ENCODE measurements around the gene PALM3.
"Not testable (repeated sequence)": the region's sequence is repeated elsewhere in the genome, so short reads cannot be mapped to it uniquely, and the experiment has no call there.

Gene PALM3

GRCh38 chr19:14027856-14028450 lies 33.9 kb downstream of the PALM3 start, which contains the start of gene RLN3:
Gene RLN3 (plus strand): TSS chr19:14028148. CDS start chr19:14028205, 57 bp downstream.
- DNase-seq = no peak

GRCh38 chr19:14026652-14027192 lies 35.2 kb downstream of the PALM3 start:
- not testable (repeated sequence) for DNase-seq

GRCh38 chr19:14023404-14024235 lies 38.3 kb downstream of the PALM3 start:
- peak; percentile 89 for DNase-seq

GRCh38 chr19:14022469-14022868 lies 39.4 kb downstream of the PALM3 start:
- DNase-seq = no peak

DNA sequence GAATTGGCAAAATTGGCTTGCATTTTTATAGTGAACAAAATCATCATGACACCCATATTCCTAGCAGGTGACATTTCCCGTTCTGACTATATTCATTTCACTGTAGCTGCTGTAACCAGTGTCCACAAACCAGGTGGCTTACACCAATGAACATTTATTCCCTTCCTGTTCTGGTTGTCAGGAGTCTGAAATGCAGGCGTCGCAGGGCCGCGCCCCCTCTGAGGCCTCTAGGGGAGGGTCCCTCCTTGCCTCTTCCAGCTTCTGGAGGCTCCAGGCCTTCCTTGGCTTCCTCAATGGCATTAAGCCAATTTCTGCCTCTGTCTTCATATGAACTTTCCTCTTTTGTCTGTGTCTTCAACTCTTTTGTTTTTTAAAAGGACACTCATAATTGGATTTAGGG lies 40.4 kb downstream of the PALM3 start:
- DNase-seq = no peak

DNA sequence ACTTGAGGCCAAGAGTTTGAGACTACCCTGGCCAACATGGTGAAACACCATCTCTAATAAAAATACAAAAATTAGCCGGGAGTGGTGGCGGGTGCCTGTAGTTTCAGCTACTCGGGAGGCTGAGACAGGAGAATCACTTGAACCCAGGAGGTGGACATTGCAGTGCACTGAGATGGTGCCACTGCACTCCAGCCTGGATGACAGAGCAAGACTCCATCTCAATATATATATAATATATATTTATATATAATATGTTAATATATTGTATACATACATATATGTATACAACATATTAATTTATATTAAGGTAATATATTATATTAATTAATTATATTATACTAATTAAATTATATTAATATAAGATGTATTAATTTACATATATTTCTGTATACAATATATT lies 42.1 kb downstream of the PALM3 start:
- DNase-seq = not testable (repeated sequence)

- DNase-seq = no peak
These were observed 42.8 kb downstream of the PALM3 start for GRCh38 chr19:14019100-14019499.

DNA sequence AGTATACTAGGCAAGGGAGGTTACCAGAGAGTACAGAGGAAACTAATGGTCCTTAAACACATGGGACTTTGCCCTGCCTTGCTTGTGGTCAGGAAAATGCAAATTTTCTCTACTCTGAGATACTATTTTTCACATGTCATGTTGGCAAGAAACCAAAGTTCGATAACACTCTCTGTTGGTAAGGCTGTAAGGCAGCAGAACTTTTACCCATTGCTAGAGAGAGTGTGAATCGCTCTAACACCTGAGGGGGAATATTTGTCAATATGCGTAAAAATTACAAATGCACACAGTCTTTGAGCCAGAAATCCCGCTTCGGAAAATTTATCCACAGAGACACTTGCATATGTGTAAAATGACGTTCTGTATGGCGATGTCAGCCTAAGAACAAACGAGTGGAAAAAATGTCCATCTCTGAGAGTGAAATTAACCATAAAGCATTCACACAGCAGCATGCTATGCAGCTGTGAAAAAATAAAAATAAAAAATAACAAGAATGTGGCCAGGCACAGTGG lies 46.3 kb downstream of the PALM3 start:
- DNase-seq = no peak

DNA sequence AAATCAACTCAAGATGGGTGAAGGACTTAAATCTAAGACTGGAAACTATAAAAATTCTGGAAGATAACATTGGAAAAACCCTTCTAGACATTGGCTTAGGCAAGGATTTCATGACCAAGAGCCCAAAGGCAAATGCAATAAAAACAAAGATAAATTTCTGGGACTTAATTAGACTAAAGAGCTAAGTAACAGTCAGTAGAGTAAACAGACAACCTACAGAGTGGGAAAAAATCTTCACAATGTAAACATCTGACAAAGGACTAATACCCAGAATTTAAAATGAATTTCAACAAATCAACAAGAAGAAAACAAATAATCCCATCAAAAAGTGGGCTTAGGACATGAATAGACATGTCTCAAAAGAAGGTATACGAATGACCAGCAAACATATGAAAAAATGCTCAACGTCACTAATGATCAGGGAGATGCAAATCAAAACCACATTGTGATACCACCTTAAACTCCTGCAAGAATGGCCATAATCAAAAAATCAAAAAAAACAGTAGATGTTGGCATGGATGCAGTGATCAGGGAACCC lies 49.4 kb downstream of the PALM3 start:
- DNase-seq = no peak

DNA sequence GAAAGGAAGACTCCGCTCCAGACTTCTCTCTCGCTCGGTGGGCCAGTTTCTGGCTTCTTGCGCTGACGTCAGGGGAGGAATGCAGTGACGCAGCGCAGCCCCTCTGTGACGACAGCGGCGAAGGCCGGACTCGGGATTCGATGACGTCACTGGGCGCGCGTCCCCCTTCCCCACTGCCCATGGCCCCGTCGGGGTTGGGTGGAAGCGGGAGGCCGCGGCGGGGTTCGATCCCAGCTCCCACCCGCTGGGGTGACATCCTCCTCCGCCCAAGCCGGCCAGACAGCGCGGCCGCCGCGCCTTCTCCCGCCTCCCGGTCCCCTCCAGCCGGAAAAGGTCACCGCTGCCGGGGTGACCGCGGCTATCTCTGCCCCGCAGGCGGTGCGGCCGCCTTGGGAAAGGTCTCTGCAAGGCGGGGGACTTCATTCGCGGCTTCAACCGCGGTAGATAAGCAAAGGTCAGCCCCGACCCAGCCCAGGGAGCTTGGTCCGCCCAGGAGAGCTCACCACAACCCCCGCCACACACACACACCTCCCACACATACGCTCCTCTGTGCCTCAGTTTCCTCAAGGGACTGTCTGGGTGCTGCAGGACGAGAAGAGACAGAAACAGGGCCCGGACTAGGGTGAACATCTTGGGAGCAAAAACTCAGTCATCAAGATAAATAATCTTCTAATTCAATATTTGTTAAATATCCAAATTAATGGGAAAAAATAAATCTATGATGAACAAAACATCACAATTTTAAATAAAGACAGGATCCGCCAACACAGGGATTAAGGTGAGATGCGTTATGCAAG lies 54.9 kb downstream of the PALM3 start:
- no peak for DNase-seq

GRCh38 chr19:14006085-14006765 lies 55.7 kb downstream of the PALM3 start, which contains the start of gene RFX1:
Gene RFX1 (minus strand): TSS chr19:14006320. CDS start chr19:13993843, 12,477 bp downstream.
- DNase-seq = peak; percentile 100

DNA sequence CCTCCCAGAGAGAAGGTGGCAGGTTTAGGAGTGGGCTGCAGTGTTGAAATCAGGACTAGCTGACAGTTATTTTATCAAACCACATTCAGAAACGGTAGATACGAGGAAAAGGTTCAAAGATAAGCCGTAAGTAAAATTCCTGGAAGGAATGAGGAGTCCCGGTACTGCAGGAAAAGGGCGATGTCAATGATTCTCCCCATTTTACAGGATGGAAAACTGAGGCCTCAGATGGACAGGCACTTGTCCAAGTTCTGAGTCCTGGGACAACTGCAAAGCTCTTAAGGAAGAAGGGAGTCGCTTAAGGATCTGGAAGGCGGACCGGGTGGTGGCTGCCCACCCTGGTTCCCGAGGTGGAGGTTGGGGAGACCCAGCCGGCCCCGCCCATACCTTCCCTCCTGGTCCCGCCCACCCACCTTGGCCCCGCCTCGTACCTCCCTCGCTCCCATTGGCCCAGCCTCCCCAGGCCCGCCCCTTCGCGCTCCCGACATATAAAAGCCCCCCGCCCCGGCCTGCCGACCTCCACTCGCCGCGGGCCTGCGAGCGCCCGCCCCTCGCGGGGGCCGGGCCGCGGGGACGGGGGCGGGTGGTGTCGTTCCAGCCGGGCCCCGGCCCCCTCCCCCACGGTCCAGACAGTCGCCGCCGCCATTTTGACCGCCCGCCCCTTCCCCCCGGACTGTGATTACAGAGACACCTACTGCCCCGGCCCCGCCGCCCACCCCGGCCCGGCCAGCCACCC lies 56.4 kb downstream of the PALM3 start:
- peak; percentile 92 for DNase-seq

DNA sequence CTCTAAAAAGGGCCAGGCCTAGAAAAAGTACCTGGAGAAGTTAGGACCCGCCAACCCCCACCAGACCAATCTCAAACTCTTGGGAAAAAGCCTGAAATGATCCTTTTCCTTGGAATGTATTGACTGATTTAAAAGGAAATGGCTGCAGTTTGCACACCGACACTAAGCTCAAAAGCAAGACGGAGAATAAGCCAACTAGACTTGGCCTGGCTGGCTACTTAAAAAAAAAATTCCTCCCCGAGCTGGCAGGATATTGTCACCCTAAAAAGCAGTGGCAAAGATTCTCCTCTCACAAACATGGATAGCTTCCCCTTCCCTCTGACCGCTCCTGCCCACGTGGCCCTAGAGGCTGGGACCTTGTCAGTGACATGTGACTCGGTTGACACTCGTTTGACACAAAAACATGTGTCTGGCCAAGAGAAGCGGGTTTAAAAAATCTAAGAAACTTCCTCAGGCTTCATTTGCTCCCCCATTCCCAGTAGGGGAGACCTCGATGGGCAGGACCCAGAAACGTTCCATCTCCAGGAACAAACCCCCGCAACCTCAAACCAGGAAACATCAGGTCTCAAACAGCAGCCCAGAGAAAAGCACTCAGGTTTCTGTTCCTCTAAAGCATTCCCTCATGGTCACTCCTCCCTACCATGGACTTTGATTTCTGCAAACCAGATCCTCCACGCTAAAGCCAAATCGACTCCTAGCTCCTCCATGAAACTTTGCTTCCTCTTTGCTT lies 57.1 kb downstream of the PALM3 start:
- DNase-seq = no peak
